ENCODE measurements around the gene FANCD2OS.
"Not testable (repeated sequence)": the region's sequence is repeated elsewhere in the genome, so short reads cannot be mapped to it uniquely, and the experiment has no call there.

Gene FANCD2OS, protein sequence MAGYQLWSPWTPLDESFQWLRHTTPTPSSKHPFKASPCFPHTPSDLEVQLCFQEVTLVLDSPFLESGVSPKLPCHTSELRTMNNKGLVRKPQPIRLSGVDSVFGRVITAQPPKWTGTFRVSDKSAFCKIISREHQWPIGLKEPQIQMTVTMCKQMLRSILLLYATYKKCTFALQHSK

DNA sequence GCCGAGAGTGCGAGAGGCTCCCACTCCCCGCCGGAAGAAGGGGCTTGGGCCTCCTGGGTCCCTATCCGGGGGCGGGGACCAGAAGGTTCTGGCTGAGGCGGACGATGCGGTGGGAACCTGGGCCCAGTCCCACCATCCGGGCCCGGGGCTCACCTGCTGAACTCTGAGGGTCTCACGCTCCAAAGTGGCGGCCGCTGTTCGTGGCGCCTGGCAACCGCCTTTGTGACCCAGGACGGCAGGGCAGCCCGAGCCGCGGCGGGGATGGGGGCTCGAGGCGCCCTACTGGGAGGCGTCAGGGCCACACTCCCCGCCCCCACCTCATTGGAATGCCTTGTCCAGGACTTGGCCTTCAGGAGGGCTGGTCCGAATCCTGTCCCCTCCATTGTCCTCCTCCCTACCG lies at the start of gene FANCD2OS:
TSS of gene FANCD2OS (minus strand) at position 165 of the 400 bp plus-strand sequence. CDS start 3,481 bp downstream, outside the sequence.
- DNase-seq = no peak

DNA sequence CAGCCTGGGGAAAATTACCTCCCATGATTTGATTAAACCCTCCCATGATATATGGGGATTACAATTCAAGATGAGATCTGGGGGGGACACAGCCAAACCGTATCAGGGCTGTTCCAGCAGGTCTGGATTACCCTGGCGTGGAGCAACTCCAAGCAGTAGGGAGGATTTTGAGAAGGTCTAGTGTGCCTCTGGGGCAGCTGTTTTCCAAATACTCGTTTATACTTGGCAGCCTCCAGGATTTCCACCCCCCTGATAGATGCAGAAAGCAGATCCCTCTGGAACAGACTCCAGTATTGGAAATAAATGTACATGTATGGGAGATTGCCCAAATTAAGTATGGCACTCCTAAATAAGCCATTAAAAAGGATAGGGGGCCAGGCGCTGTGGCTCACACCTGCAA lies 49.0 kb upstream of the FANCD2OS start:
- no peak for DNase-seq

DNA sequence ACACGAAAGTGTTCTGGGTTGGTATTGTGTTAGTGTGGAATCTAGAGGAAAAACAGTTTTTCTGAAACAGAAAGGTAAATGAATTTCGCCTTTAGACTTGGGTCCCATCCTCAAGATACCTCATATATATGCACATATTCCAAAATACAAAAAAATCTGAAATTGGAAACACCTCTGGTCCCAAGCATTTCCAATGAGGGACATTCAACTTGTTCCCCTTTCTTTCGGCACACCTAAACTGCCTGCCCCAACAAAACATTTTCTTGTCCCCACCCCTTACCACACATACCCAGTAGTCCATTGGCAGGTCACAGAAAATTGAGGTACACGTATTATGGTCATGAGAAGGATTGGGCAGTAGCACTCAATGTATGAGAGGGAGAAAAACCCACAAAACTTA lies 47.6 kb upstream of the FANCD2OS start:
- no peak for DNase-seq

DNA sequence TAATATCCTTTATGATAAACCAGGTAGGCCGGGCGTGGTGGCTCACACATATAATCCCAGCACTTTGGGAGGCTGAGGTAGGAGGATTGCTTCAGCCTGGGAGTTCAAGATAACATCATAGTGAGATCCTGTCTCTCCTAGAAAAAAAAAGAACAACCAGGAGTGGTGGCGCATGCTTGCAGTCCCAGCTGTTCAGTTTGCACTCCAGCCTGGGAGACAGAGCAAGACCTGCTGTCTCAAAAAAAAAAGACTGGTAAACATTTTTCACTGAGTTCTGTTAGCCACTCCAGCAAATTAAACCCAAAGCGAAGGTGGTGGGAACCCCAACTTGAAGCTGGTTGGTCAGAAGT lies 47.0 kb upstream of the FANCD2OS start:
- no peak for DNase-seq

DNA sequence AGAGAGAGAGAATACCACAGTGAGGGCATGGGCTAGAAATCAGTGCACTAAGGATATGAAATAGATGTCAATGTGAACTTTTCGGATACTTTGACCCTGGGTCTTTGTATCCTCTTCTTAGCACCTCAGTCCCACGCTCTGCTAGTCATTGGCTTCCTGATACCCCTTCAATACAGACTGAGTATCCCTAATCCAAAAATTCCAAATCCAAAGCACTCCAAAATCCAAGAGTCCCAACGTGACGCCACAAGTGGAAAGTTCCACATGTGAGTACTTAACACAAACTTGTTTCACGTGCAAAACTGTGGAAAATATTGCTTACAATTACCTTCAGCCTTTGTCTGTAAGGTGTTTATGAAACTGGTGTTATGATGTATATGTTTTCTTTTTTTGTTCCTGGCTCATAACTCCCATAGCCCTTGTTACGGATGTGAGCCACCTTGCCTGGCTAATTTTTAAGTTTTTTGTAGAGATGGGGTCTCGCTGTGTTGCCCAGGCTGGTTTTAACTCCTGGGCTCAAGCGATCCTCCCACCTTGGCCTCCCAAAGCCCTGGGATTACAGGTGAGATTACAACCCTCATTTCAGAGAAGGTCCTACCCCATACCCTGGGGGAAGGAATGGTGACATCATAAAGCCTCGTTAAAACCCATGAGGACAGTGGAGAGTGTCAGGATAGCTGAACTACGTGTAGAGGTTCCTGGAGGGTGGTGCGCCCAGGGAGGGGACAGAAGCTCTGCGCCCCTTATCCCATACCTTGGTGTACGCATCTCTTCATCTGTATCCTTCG lies 46.5 kb upstream of the FANCD2OS start:
- DNase-seq = no peak

DNA sequence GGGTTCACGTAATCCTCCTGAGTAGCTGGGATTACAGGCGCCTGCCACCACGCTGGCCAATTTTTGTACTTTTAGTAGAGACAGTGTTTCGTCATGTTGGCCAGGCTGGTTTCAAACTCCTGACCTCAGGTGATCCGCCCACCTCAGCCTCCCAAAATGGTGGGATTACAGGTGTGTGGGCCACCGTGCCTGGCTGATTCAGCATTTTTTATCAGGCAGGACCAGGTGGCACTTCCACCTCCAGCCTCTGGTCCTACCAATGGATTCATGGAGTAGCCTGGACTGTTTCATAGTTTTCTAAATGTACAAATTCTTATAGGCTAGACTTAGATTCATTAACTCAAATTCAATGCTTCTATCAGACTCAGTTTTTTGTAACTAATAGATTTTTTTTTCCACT lies 42.9 kb upstream of the FANCD2OS start:
- DNase-seq = no peak

DNA sequence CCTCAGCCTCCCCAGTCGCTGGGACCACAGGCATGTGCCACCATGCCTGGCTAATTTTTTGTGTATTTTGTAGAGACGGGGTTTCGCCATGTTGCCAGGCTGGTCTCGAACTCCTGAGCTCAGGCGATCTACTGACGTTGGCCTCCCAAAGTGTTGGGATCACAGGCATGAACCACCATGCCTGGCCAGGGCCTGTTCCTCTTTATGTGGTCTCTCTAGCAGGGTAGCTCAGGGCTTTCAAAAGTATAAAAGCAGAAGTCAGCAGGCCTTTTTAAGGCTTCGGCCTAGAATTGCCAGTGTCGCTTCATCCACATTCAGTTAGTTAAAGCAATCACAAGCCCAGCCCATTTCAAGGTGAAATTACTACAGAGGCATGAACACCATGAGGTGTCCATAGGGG lies 41.2 kb upstream of the FANCD2OS start:
- DNase-seq = no peak

DNA sequence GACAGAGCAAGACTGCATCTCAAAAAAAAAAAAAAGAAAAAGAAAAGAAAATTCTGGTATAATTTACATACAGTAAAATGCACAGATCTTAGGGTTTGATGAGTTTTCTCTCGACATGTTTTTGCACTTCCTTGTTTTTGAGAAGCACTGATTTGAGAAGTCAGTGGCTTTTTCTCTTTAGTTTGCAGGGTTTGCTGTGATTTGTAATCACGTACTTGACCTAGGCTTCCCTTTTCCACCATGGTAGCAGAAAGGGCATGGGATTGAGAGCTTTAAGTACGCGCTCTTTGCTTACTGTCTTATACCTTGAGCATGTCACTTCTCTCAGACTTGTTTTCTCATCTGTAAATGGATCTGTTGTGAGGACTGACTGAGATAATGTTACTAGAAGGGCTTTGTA lies 37.6 kb upstream of the FANCD2OS start:
- DNase-seq = no peak

DNA sequence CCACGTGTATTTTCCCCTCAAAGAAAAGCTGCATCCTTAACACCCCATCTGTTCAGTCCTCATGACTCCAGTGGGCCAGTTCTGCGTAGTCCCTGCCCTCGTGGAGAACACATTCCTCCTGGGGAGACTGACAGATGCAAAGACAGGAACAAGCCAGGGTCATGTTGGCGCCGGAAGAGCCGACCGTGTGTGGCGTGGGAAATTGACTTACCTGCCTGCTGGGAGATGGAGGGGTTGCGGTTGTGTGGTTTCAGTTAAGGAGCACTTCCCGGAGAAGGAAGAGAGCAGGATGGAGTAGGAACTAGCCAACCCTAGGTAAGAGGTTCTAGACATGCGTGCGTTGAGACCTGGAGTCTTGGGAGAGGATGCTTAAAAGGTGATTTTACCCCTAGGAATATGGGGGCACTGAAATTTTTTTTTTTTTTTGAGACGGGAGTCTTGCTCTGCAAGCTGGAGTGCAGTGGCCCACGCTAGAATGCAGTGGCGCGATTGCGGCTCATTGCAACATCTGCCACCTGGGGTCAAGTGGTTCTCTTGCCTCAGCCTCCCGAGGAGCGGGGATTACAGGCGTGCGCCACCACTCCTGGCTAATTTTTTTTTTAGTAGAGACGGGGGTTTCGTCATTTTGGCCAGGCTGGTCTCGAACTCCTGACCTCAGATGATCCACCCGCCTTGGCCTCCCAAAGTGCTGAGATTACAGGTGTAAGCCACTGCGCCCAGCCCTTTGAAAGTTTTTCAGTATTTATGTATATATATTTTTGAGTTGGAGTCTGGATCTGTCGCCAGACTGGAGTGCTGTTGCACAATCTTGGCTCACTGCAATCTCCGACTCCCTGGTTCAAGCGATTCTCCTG lies 34.9 kb upstream of the FANCD2OS start:
- DNase-seq = no peak

DNA sequence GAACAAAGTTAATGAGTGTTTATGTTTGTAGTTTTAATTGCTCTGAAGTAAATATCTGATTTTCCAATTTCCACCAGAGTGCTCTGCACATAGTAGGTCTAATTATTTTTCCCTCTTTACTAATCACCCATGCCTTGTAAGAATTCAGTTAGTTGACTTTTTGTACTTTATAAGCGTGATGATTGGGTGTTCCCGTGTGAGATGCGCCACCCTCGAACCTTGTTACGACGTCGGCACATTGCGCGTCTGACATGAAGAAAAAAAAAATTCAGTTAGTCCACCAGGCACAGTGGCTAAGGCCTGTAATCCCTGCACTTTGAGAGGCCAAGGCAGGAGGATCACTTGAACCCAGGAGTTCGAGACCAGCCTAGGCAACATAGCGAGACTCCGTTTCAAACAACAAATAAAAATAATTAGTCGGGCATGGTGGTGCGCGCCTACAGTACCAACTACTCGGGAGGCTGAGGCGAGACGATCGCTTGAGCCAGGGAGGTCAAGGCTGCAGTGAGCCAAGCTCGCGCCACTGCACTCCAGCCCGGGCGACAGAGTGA lies 33.0 kb upstream of the FANCD2OS start:
- no peak for DNase-seq

DNA sequence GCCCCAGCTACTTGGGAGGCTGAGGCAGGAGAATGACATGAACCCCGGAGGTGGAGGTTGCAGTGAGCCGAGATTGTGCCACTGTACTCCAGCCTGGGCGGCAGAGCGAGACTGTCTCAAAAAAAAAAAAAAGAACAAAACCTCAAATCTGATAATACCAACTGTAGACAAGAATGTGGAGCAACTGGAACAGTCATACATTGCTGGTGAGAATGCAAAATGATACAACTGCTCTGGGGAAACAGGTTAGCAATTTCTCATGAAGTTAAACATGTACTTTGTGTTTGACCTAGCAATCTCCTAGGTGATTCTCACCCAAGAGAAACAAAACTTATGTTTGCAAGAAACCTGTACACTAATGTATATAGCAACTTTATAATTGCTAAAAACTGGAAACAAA lies 29.1 kb upstream of the FANCD2OS start:
- DNase-seq = no peak

DNA sequence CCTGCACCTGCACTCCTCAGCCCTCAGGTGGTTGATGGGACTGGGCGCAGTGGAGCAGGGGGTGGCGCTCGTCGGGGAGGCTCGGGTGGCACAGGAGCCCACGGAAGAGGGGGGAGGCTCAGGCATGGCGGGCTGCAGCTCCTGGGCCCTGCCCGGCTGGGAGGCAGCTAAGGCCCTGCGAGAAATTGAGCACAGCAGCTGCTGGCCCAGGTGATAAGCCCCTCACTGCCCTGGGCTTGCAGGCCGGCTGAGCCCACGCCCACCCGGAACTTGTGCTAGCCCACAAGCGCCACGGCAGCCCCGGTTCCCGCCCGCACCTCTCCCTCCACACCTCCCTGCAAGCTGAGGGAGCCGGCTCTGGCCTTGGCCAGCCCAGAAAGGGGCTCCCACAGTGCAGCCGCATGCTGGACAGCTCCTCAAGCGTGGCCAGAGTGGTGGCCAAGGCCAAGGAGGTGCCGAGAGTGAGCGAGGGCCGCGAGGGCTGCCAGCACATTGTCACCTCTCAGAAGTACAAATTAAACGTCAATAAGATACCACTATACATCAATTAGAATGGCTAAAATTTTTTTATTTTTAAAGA lies 28.5 kb upstream of the FANCD2OS start:
- no peak for DNase-seq

DNA sequence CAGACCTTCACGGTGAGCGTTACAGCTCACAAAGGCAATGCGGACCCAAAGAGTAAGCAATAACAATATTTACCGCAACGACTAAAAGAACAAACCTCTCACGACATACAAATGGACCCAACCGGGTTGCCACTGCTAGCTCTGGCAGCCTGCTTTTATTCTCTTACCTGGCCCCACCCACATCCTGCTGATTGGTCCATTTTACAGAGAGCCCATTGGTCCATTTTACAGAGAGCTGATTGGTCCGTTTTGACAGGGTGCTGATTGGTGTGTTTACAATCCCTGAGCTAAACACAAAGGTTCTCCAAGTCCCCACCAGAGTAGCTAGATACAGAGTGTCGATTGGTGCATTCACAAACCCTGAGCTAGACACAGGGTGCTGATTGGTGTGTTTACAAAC lies 27.8 kb upstream of the FANCD2OS start:
- not testable (repeated sequence) for DNase-seq

DNA sequence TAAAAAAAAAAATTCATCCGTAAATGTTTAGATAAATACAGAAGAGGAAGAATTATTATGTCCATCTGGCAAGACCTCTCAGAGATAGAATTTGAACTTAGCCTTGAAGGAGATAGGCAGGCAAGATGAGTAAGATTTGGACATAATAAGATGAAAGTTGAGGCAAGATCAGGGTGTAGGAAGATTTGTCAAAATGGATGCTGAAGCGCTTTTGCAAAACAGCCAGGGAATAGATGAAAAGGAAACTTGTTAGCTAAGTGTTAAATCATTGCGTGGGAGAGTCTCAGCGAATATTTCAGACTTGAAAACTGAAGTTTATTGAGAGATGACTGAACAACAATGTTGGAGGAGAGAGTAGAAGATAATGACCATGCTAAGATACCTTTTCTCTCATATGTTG lies 14.7 kb upstream of the FANCD2OS start:
- no peak for DNase-seq

DNA sequence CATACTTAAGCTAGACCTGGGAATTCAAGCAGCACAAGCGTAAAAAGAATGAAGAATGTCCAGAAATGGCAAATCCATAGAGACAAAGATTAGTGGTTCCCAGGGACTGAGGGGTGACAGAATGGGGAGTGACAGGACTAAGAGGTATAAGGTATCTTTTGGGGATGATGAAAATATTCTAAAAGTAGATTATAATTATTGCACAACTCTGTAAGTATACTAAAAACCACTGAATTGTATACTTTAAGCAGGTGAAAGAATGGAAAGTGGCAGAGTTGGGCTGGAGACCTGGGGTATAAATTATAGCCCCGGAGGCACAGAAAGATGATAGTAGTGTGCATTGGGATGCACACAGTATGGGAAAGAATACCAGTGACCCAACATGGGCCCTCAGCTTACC lies 13.0 kb upstream of the FANCD2OS start:
- DNase-seq = no peak

DNA sequence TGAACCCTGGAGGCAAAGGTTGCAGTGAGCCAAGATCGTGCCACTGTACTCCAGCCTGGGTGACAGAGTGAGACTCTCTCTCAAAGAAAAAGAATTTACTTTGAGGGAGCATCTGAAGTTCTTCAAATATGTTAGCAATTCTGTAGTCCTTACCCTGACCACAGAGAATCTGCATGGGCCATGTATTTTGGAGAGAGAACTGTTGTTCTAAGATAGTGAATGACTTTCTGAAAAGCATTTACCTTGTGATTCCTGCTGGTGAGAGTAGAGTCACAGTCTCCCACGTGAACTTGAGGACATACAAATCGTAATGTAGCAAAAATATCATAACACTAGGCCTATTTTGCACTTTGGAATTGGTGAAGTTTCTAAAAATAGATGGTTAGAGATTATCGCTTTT lies 11.3 kb upstream of the FANCD2OS start:
- DNase-seq = no peak

DNA sequence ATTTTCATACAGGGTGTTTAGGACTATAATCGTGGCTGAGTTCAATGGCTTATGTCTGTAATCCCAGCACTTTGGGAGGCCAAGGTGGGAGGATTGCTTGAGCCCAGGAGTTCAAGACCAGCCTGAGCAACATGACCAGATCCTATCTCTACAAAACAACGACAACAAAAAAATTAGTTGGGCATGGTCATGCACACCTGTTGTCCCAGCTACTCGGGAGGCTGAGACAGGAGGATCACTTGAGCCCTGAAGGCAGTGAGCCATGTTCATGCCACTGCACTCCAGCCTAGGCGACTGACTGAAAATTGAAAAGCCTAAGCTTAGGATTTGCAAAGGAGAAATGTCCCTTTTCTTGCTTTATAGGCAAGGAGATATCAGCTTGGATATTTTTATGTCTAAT lies 8.9 kb upstream of the FANCD2OS start:
- DNase-seq = no peak

DNA sequence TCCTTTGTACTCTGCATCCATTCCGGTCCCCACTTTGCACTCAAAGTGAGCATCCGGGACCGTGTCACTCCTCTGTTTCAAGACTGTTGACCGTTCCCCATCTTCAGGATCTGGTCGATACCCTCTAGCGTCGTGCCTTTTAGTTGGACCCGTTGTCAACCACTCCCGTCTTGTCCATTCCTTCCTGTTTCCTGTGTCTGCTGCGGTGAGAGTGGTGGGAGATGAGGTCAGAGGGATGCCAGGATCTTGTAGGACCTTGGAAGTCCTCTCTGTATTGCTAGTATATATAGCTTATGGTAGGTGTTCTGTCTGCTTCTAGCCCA lies 8.0 kb upstream of the FANCD2OS start:
- no peak for DNase-seq

DNA sequence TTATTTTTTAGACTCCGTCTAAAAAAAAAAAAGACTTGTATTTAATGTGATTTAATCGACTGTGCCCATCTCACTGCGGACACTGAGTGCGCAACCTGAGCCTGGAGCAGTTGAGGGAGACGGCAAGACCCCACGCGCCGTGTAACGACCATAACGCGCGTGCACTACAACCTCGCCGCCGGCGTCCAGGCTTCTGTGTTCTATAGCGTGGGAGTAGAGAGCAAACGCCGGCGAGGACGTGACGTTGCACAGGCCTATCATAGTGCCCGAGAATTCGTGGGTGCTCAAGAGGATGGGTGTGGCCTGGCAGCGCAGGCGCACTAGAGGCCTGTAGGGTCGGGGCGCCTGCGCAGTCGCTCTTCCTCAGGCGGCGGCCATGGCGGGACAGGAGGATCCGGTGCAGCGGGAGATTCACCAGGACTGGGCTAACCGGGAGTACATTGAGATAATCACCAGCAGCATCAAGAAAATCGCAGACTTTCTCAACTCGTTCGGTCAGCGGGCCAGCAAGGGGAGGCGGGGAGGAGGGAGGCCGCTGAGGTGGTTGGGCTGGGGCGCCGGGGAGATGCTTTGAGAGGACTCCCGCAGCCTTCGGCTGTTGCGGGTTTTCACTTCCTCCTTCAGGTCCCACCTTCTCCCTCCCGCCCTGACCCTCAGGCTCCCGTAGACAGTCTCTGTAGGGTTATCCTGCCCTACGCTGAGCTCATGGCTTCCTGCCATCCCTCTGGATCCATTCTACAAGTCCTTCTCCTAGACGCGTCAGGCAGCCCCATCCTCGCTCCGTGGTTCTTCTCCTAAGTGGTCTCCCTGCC lies 7.5 kb upstream of the FANCD2OS start, which contains the start of gene BRK1:
TSS of gene BRK1 (plus strand) at position 350 of the 812 bp plus-strand sequence. CDS start at position 377, 27 bp downstream.
- DNase-seq = peak; percentile 86

DNA sequence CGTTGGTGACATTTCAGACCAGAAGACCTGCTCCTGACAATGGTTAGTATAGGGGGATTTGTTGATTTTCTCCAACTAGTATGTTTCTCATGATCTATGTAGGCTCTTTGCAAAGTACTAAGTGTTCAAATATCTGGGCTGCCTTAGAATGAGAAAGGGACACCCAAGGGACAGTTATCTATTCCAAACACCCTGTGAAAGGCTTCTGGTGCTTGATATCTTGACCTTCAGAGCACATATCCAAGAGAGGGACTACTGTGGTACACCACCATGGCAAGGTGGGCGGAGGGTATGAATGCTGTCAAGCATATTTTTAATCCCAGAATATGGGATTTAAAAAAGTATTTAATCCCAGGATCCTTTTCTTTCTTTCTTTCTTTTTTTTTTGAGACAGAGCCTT lies 1.1 kb downstream of the FANCD2OS start:
- no peak for DNase-seq

DNA sequence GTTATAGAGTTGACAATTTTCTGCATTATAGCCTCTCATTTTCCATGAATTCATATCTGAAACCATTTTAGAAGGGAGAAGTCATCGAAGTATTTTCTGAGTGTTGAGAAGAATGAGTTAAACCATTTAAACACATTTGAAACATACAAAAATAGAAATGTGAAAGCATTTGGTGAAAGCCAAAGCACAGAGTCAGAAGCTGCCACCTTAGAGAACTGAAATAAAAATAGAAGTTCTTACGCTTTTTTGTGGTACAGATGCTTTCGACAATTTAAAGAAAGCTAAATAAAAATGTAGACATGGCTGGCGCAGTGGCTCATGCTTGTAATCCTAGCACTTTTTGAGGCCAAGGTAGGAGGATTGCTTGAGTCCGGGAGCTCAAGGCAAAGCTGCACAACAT lies 9.0 kb downstream of the FANCD2OS start:
- no peak for DNase-seq

DNA sequence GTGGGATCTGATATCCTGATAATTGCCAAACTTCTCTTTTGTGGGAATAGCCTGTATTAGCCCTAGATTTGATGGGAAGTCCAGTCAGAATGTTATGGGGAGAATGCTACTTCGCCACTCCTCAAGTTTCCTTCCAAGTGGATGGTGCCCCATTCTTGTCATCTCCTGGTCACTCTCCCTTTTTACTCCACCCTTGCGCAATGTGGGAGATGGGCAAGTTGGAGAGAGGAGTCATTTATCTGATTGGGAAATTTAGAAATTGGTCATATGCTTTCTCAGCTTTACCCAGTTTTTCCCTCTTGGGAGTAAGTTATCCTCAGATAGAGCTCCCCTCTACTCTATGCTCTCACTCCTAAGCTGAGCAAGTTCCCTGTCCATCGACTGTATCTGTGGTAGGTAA lies 14.4 kb downstream of the FANCD2OS start:
- no peak for DNase-seq
